B cell (primary cell): ENCODE results near the gene GLG1. TPM values are rescaled to one million over a fixed set of nuclear protein-coding genes. Genes with fewer than 3 reads are reported as not detected.

ENCODE experiments used
- ATAC-seq: fragments of 200-7000 bp; cut with Tn5 transposase; one replicate; pipeline ENCODE4 v1.10.0; 2021; ENCODE audit warnings: low read depth, mild to moderate bottlenecking, moderate number of reproducible peaks, moderate library complexity
- CTCF ChIA-PET: fragments of 350-600 bp; sonication (Branson Sonifier 250); formaldehyde crosslinking; loops from one replicate; lab custom pipeline; 2021; ENCODE audit warnings: antibody characterized with exemption, inconsistent platforms; lab: Charles Lee
- POLR2A ChIA-PET: fragments of 350-600 bp; sonication (Branson Sonifier 250); formaldehyde crosslinking; loops from one replicate; lab custom pipeline; 2021; ENCODE audit warnings: antibody characterized with exemption; lab: Charles Lee
- DNase-seq: peaks from one replicate; pipeline ENCODE4 v3.0.0; 2013
- H2AFZ ChIP-seq: 2 replicates; pipeline ENCODE4 v1.6.1; 2012; ENCODE audit warnings: mild to moderate bottlenecking, low read depth, low read length; ENCODE audit not compliant: insufficient read depth, poor library complexity, severe bottlenecking
- H3K27ac ChIP-seq, 2 donors: 1 replicate in 1 of 2; 2 replicates in 1 of 2; pipeline ENCODE4 v1.5.1; 2012 to 2013; ENCODE audit warnings: low read length in 2 of 2, mild to moderate bottlenecking in 2 of 2, moderate library complexity in 1 of 2
- H3K27me3 ChIP-seq, 4 experiments: fragments of 200-600 bp in 1 of 4; sonication (generic) in 1 of 4; replicated peaks in 1 of 4; 1 replicate in 2 of 4; 2 replicates in 2 of 4; pipeline versions ENCODE4 v1.6.1 to v1.7.0; 2013 to 2016; ENCODE audit warnings: low read length in 3 of 4, mild to moderate bottlenecking in 2 of 4, mixed read lengths in 1 of 4, moderate library complexity in 1 of 4; ENCODE audit not compliant: insufficient read depth in 4 of 4, control insufficient read depth in 3 of 4; ENCODE audit errors: control extremely low read depth in 1 of 4
- H3K36me3 ChIP-seq, 2 experiments: replicated peaks in 1 of 2; 1 replicate in 1 of 2; 2 replicates in 1 of 2; pipeline versions ENCODE4 v1.6.1 to v1.7.1; 2013; ENCODE audit warnings: low read length in 1 of 2; ENCODE audit not compliant: insufficient read depth in 2 of 2, control insufficient read depth in 1 of 2; ENCODE audit errors: control extremely low read depth in 1 of 2, extremely low read depth in 1 of 2
- H3K4me1 ChIP-seq, 2 donors: fragments of 200-600 bp in 1 of 2; sonication (generic) in 1 of 2; 1 replicate in 1 of 2; 2 replicates in 1 of 2; pipeline versions ENCODE4 v1.5.1 to v1.6.1; 2013 to 2017; ENCODE audit warnings: low read length in 2 of 2; ENCODE audit not compliant: control insufficient read depth in 2 of 2, insufficient read depth in 2 of 2
- H3K4me2 ChIP-seq: replicated peaks from 2 replicates; pipeline ENCODE3; 2012; ENCODE audit warnings: mild to moderate bottlenecking, low read depth, low read length; ENCODE audit not compliant: poor library complexity, severe bottlenecking
- H3K4me3 ChIP-seq, 5 experiments: fragments of 200-600 bp in 1 of 5; sonication (generic) in 1 of 5; 1 replicate in 3 of 5; 2 replicates in 2 of 5; pipeline versions ENCODE4 v1.5.1 to v1.7.0; 2011 to 2016; ENCODE audit warnings: low read length in 4 of 5, mild to moderate bottlenecking in 4 of 5, low read depth in 2 of 5, control low read depth in 1 of 5, moderate library complexity in 1 of 5; ENCODE audit not compliant: insufficient read depth in 1 of 5; ENCODE audit errors: control extremely low read depth in 1 of 5, extremely low read depth in 1 of 5
- H3K79me2 ChIP-seq: fragments of 200-600 bp; sonication (generic); one replicate; pipeline ENCODE4 v1.6.0; 2016; ENCODE audit warnings: low read length; ENCODE audit not compliant: control insufficient read depth, insufficient read depth
- H3K9ac ChIP-seq: fragments of 200-600 bp; sonication (generic); 2 replicates; pipeline ENCODE4 v1.6.1; 2017; ENCODE audit warnings: mild to moderate bottlenecking, low read length, moderate library complexity
- H3K9me3 ChIP-seq, 3 donors: one replicate each; pipeline versions ENCODE4 v1.6.1 to v1.7.1; 2013; ENCODE audit warnings: low read length in 2 of 3; ENCODE audit not compliant: control insufficient read depth in 2 of 3, insufficient read depth in 1 of 3; ENCODE audit errors: control extremely low read depth in 1 of 3
- H4K20me1 ChIP-seq: 2 replicates; pipeline ENCODE4 v1.6.0; 2012; ENCODE audit warnings: mild to moderate bottlenecking, low read length; ENCODE audit not compliant: insufficient read depth, control insufficient read depth, poor library complexity, severe bottlenecking
- H3K27ac Mint-ChIP-seq: one replicate; pipeline ENCODE4 v1.8.0; 2021; ENCODE audit warnings: mixed read lengths
- H3K27me3 Mint-ChIP-seq: one replicate; pipeline ENCODE4 v1.8.0; 2021; ENCODE audit warnings: mixed read lengths
- H3K4me1 Mint-ChIP-seq: one replicate; pipeline ENCODE4 v1.8.0; 2021; ENCODE audit warnings: mixed read lengths
- H3K4me3 Mint-ChIP-seq: one replicate; pipeline ENCODE4 v1.8.0; 2021; ENCODE audit warnings: mixed read lengths
- H3K9me3 Mint-ChIP-seq: one replicate; pipeline ENCODE4 v1.8.0; 2022; ENCODE audit warnings: mixed read lengths; ENCODE audit not compliant: insufficient read depth
- CTCF ChIP-seq: fragments of 200-600 bp; IDR thresholded peaks from one replicate; pipeline ENCODE4 v1.8.0; 2022; ENCODE audit warnings: antibody characterized with exemption, mild to moderate bottlenecking
- EZH2 ChIP-seq: IDR thresholded peaks from 2 replicates; pipeline ENCODE4 v1.6.1; 2012; ENCODE audit warnings: borderline replicate concordance, low read depth, mild to moderate bottlenecking, moderate library complexity, low read length; ENCODE audit not compliant: insufficient read depth, poor library complexity, severe bottlenecking
- WGBS: methylation state at CpG from one replicate; pipeline ENCODE4 v1.1.5; 2013; ENCODE audit warnings: missing lambda C conversion rate; ENCODE audit not compliant: insufficient coverage; 5-methylcytosine and 5-hydroxymethylcytosine counted together
- intact Hi-C: fragments of 100-400 bp; cut with micrococcal nuclease; formaldehyde crosslinking; loops from one replicate; pipeline ENCODE4 v1.10.0; 2022
- polyA plus RNA-seq: library from polyadenylated mRNA; depleted of rRNA; stranded (reverse); fragments of >200 nt; gene quantifications from 2 replicates; pipeline ENCODE4 v1.2.3, GENCODE V29; 2012
- total RNA-seq, 2 donors: library from RNA; stranded (reverse); fragments of 120-200 nt in 1 of 2; gene quantifications; 1 replicate in 1 of 2; 2 replicates in 1 of 2; pipeline versions ENCODE4 v1.2.3 to v1.2.4, GENCODE V29; 2013 to 2022

The GLG1 gene
- total and polyA plus RNA-seq, 2 donors (not counting 1 experiment from before 2014, with no cell fraction given), result 28.3 to 114 TPM

- no peak for TF ChIP-seq EZH2
- no peak for TF ChIP-seq CTCF
- Histone ChIP-seq H3K27me3 (no peaks in the 10 kb centered on the region), H3K4me3 (no peak overlapping the region), H3K27ac (no peak overlapping the region), H3K79me2 (peaks cover 15% of the 10 kb centered on the region), H3K9ac (no peak overlapping the region), H3K4me1 (no peaks in the 10 kb centered on the region), H4K20me1 (no peaks in the 10 kb centered on the region), H3K36me3 (peaks cover 12 to 52% of the 10 kb centered on the region in 2 experiments), H3K4me2 (no peak overlapping the region), H3K9me3 (no peaks in the 10 kb centered on the region), H2AFZ (no peak overlapping the region)
- DNase-seq, result no peak
- no peaks in the 10 kb centered on the region for H3K27me3 Mint-ChIP-seq
- no peak overlapping the region for H3K4me3 Mint-ChIP-seq
- WGBS, result 100% methylated on average over 7 of the region's 8 CpGs
- ChIA-PET CTCF (interaction anchor here (0.9 kb wide), 1 partner anchor 10 kb away, joined by 3 read pairs; no protein-coding TSS in a partner anchor), POLR2A (no interaction called here)
- no peak for ATAC-seq
- intact Hi-C loops, result no loop called here
- H3K4me1 Mint-ChIP-seq, result no peaks in the 10 kb centered on the region
- H3K9me3 Mint-ChIP-seq, result no peaks in the 10 kb centered on the region
- H3K27ac Mint-ChIP-seq, result no peak overlapping the region
Observed at GRCh38 chr16:74641969-74642368, 35.1 kb upstream of the GLG1 start.

GRCh38 chr16:74637742-74638453 is 31.0 kb upstream of the GLG1 start:
- ChIA-PET CTCF (interaction anchor here (0.6 to 2.1 kb wide), 3 partner anchors 8 to 15 kb away, joined by 3 to 7 read pairs (median 3); no protein-coding TSS in a partner anchor), POLR2A (no interaction called here)
- no peak overlapping the region for H3K27ac ChIP-seq
- no peaks in the 10 kb centered on the region for H3K4me1 Mint-ChIP-seq
- TF ChIP-seq CTCF (no peak), EZH2 (no peak)
- intact Hi-C loops, result no loop called here
- DNase-seq (no peak), ATAC-seq (no peak)
- H3K4me1 ChIP-seq, result no peaks in the 10 kb centered on the region
- no peaks in the 10 kb centered on the region for H3K9me3 Mint-ChIP-seq
- no peaks in the 10 kb centered on the region for H3K27me3 Mint-ChIP-seq
- no peak overlapping the region for H3K4me2 ChIP-seq
- no peaks in the 10 kb centered on the region for H3K9me3 ChIP-seq
- no peak overlapping the region for H3K4me3 Mint-ChIP-seq
- H3K4me3 ChIP-seq, result no peak overlapping the region
- no peak overlapping the region for H2AFZ ChIP-seq
- peaks cover 4% of the 10 kb centered on the region for H3K79me2 ChIP-seq
- no peaks in the 10 kb centered on the region for H4K20me1 ChIP-seq
- peaks cover 16 to 49% of the 10 kb centered on the region in 2 experiments for H3K36me3 ChIP-seq
- no peak overlapping the region for H3K27ac Mint-ChIP-seq
- no peak overlapping the region for H3K9ac ChIP-seq
- no peaks in the 10 kb centered on the region for H3K27me3 ChIP-seq
- 95% methylated on average over 3 of the region's 7 CpGs for WGBS
